Colonic mucosa (tissue), 4 donors: Measurements from ENCODE around the gene KLHDC10. TPM values are rescaled to one million over a fixed set of nuclear protein-coding genes. Genes with fewer than 3 reads are reported as not detected.

Experiments
- DNase-seq: peaks from one replicate; pipeline ENCODE4 v3.0.0-alpha.2; 2020
- H3K27ac ChIP-seq: fragments of 200-600 bp; one replicate; pipeline ENCODE4 v1.8.0; 2021
- H3K27me3 ChIP-seq: fragments of 200-600 bp; one replicate; pipeline ENCODE4 v1.8.0; 2021
- H3K36me3 ChIP-seq: fragments of 200-600 bp; one replicate; pipeline ENCODE4 v1.8.0; 2021
- H3K4me1 ChIP-seq: fragments of 200-600 bp; one replicate; pipeline ENCODE4 v1.8.0; 2021; ENCODE audit warnings: mild to moderate bottlenecking
- H3K4me3 ChIP-seq: fragments of 200-600 bp; one replicate; pipeline ENCODE4 v1.8.0; 2021
- H3K9ac ChIP-seq, 2 donors: one replicate each; pipeline ENCODE4 v1.7.0; 2013; ENCODE audit warnings: control low read depth in 2 of 2, low read depth in 2 of 2, low read length in 2 of 2
- H3K9me3 ChIP-seq: fragments of 200-600 bp; one replicate; pipeline ENCODE4 v1.8.0; 2021
- CTCF ChIP-seq: fragments of 200-600 bp; IDR thresholded peaks from one replicate; pipeline ENCODE4 v1.8.0; 2022; ENCODE audit warnings: antibody characterized with exemption, mild to moderate bottlenecking
- intact Hi-C: fragments of 100-400 bp; cut with DNase I; formaldehyde crosslinking; loops from one replicate; pipeline ENCODE4 v1.14.1; 2022
- total RNA-seq, 2 donors: library from RNA; stranded (reverse); fragmentation: NEBNext Ultra II Directional in 1 of 2; extraction: Animal tissue kit (Norgen Biotek cat#: 25700) in 1 of 2; gene quantifications; one replicate each; pipeline ENCODE4 v1.2.1, GENCODE V29; 2021
- donor health status: healthy.
- donor health status: DM: no; HTN: no; CAD: no.
- donor health status: DM: no; HTN: no; CAD: no.

The KLHDC10 gene
- total RNA-seq, 2 donors from 2014 or later, result 29.1 to 36.3 TPM

DNA sequence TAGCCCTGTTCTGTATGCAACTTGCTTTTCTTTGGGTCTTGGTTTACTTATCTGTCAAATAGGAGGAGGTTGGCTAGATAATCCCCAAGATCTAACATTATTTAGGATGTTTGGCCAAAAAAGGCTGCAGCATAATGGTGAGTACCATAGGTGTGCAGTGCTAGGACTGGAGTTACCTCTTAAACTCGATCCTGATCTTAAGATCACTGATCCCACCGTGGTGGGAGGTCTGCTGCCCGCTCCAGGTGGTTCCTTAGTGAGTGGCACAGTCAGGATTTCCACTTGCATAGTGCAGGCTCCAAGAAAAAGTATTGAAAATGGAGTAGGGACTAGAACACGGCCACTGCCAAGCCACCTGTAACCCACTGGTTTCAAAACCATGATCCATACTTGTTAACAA, 66.9 kb downstream of the KLHDC10 start:
- no peak for TF ChIP-seq CTCF
- Histone ChIP-seq H3K4me3 (no peak overlapping the region), H3K9me3 (no peaks in the 10 kb centered on the region), H3K4me1 (peaks cover 4% of the 10 kb centered on the region), H3K9ac (no peak overlapping the region), H3K27me3 (no peaks in the 10 kb centered on the region), H3K27ac (no peak overlapping the region), H3K36me3 (no peaks in the 10 kb centered on the region)
- no peak for DNase-seq
- intact Hi-C loops, result no loop called here

DNA sequence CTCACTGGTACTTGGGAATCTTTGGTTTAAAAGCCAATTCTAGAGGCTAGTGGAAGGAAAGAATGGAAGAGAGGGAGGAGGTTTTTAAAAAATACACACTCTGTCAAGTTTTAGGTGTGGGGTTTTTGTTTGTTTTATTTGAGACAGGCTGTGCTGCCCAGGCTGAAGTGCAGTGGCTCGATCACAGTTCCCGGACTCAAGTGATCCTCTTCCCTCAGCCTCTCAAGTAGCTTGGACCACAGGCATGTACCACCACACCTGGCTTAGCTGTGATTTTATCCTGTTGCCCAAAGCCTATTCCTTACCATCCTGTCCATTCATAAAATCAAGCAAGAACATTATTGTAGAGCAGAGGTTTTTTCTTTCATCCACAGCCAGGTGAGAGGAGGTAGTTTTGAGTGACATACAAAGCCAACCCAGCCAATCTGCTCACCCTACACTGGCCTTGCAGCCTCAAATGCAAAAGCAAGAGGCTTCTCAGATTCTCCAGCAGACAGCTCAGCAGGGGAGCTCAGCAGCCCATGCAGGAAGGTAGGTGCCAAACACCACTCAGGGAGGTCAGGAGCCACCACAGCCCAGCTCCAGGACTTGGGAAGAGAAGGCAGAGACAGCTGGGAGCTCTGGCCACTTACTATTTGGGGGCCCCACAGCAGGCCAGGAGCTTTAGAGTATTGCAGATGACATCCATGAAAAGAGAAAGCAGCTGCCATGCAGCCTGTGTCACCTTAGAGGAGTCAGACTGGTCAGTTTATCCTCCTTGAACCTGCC, 69.0 kb downstream of the KLHDC10 start:
- no peak overlapping the region for H3K4me3 ChIP-seq
- no peaks in the 10 kb centered on the region for H3K27me3 ChIP-seq
- no peaks in the 10 kb centered on the region for H3K9me3 ChIP-seq
- intact Hi-C loops, result no loop called here
- TF ChIP-seq CTCF, result no peak
- no peak overlapping the region for H3K27ac ChIP-seq
- no peak for DNase-seq
- no peaks in the 10 kb centered on the region for H3K36me3 ChIP-seq
- peaks cover 4% of the 10 kb centered on the region for H3K4me1 ChIP-seq
- H3K9ac ChIP-seq, result no peak overlapping the region

- peak; percentile 19 for DNase-seq
- H3K27me3 ChIP-seq, result no peaks in the 10 kb centered on the region
- H3K4me3 ChIP-seq, result peak overlapping the region; percentile 61
- no peak overlapping the region for H3K27ac ChIP-seq
- intact Hi-C loops, result no loop called here
- H3K36me3 ChIP-seq, result no peaks in the 10 kb centered on the region
- H3K4me1 ChIP-seq, result peaks cover 4% of the 10 kb centered on the region
- H3K9ac ChIP-seq, result peak overlapping the region; percentile 79 to 80
- no peak for TF ChIP-seq CTCF
- no peaks in the 10 kb centered on the region for H3K9me3 ChIP-seq
Observed at GRCh38 chr7:130140551-130141160, 70.3 kb downstream of the KLHDC10 start.

DNA sequence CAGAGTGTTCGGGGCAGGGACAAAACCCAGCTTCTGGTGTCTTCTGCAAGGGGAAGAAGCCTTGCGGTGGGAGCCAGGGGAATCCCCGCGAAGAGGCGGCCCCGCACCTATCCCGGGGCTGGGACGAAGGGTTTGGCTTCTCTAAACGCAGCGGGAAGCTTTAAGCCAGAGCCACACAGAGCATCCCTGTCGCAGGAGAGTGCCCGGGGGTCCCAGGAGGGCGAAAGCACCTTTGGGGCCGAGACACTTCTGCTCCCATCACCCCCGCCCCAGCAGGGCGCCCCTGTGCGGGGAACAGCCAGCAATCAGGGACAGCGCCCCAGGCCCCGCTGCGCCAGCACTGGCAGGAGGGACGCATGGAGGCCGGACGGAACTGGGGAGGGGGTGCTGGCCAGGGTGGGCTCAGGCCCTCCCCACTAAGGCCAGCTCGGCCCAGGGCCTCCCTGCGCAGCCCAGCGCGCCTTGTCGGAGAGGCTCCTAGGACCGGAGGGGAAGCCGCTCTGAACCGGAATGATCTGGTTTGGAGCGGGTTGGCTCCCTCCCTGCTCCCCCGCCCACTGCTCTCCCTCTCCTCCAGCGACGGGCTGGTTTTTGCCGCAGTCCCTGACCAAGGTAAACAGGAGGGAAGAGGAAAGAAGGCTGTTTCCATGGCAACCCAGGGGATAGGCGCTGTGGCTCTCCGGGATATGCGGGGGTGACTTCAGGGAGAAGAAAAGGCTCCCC, 71.0 kb downstream of the KLHDC10 start:
- peak overlapping the region; percentile 61 for H3K4me3 ChIP-seq
- peaks cover 4% of the 10 kb centered on the region for H3K4me1 ChIP-seq
- H3K9ac ChIP-seq, result peak overlapping the region; percentile 79 to 80
- no peaks in the 10 kb centered on the region for H3K9me3 ChIP-seq
- no peak for TF ChIP-seq CTCF
- H3K27ac ChIP-seq, result peak overlapping the region; percentile 44
- DNase-seq, result peak; percentile 87
- intact Hi-C loops, result no loop called here
- no peaks in the 10 kb centered on the region for H3K36me3 ChIP-seq
- H3K27me3 ChIP-seq, result no peaks in the 10 kb centered on the region

GRCh38 chr7:130141884-130142653, 71.7 kb downstream of the KLHDC10 start:
- no peaks in the 10 kb centered on the region for H3K9me3 ChIP-seq
- no peaks in the 10 kb centered on the region for H3K27me3 ChIP-seq
- peak overlapping the region; percentile 79 to 80 for H3K9ac ChIP-seq
- peak overlapping the region; percentile 61 for H3K4me3 ChIP-seq
- H3K4me1 ChIP-seq, result peaks cover 4% of the 10 kb centered on the region
- TF ChIP-seq CTCF, result no peak
- peak; percentile 30 for DNase-seq
- intact Hi-C loops, result no loop called here
- H3K36me3 ChIP-seq, result no peaks in the 10 kb centered on the region
- H3K27ac ChIP-seq, result no peak overlapping the region
